H1 (cell line): Measurements from ENCODE around the gene TNIP3. TPM values are rescaled to one million over a fixed set of nuclear protein-coding genes. Genes with fewer than 3 reads are reported as not detected.

Experiments used
- CTCF ChIA-PET: fragments of 300-600 bp; sonication (Branson Sonifier 250); formaldehyde crosslinking; loops from one replicate; lab custom pipeline; 2021; ENCODE audit not compliant: partially characterized antibody; lab: Charles Lee
- POLR2A ChIA-PET: fragments of 300-600 bp; sonication (Branson Sonifier 250); formaldehyde crosslinking; loops from one replicate; lab custom pipeline; 2021; ENCODE audit warnings: inconsistent platforms; ENCODE audit not compliant: partially characterized antibody; lab: Charles Lee
- DNase-seq, 2 experiments: peaks; one replicate each; pipeline versions ENCODE4 v3.0.0 to v3.0.0-alpha.2; 2010 to 2022; ENCODE audit warnings: low spot score in 2 of 2, low read depth in 1 of 2, mixed read lengths in 1 of 2
- FAIRE-seq: peaks from 2 replicates; lab custom pipeline; 2011; peaks lifted over from hg19 to GRCh38; lab: Jason Lieb, UNC
- H2AFZ ChIP-seq: 2 replicates; pipeline ENCODE4 v1.8.1; 2012; ENCODE audit warnings: low read length, inconsistent platforms
- H2AK5ac ChIP-seq: 2 replicates; pipeline ENCODE4 v1.6.1; 2013; ENCODE audit warnings: low read depth, low read length
- H2BK120ac ChIP-seq: replicated peaks from 2 replicates; pipeline ENCODE3; 2013; ENCODE audit warnings: low read depth, low read length, inconsistent platforms
- H2BK12ac ChIP-seq: 2 replicates; pipeline ENCODE4 v1.6.1; 2013; ENCODE audit warnings: low read depth, low read length
- H2BK15ac ChIP-seq: 2 replicates; pipeline ENCODE4 v1.6.1; 2013; ENCODE audit warnings: low read length
- H2BK20ac ChIP-seq: 2 replicates; pipeline ENCODE4 v1.6.1; 2013; ENCODE audit warnings: low read length
- H2BK5ac ChIP-seq: 2 replicates; pipeline ENCODE4 v1.6.1; 2013; ENCODE audit warnings: low read depth, low read length
- H3K14ac ChIP-seq: 2 replicates; pipeline ENCODE4 v1.6.1; 2013; ENCODE audit warnings: inconsistent platforms; ENCODE audit not compliant: insufficient read length
- H3K18ac ChIP-seq: 2 replicates; pipeline ENCODE4 v1.6.1; 2013; ENCODE audit warnings: low read length; ENCODE audit errors: extremely low read depth
- H3K23ac ChIP-seq: 2 replicates; pipeline ENCODE4 v1.6.1; 2013; ENCODE audit warnings: inconsistent platforms; ENCODE audit not compliant: insufficient read length
- H3K23me2 ChIP-seq: 2 replicates; pipeline ENCODE4 v1.6.1; 2013; ENCODE audit warnings: low read depth, low read length
- H3K27ac ChIP-seq: 2 replicates; pipeline ENCODE4 v1.6.1; 2011; ENCODE audit warnings: low read depth, low read length, inconsistent platforms
- H3K27me3 ChIP-seq, 4 experiments: replicated peaks in 1 of 4; 1 replicate in 1 of 4; 2 replicates in 3 of 4; pipeline versions ENCODE4 v1.6.1 to v1.8.1; 2011 to 2013; ENCODE audit warnings: low read length in 3 of 4, mild to moderate bottlenecking in 3 of 4, inconsistent platforms in 2 of 4, mixed read lengths in 2 of 4, moderate library complexity in 1 of 4; ENCODE audit not compliant: control insufficient read depth in 3 of 4, insufficient read depth in 3 of 4; ENCODE audit errors: extremely low read depth in 1 of 4
- H3K36me3 ChIP-seq, 4 experiments: 2 replicates each; pipeline versions ENCODE4 v1.6.1 to v1.8.1; 2011 to 2013; ENCODE audit warnings: mild to moderate bottlenecking in 4 of 4, low read length in 3 of 4, moderate library complexity in 2 of 4, control low read depth in 1 of 4, inconsistent platforms in 1 of 4; ENCODE audit not compliant: insufficient read depth in 4 of 4, control insufficient read depth in 2 of 4
- H3K4ac ChIP-seq: replicated peaks from 2 replicates; pipeline ENCODE3; 2013; ENCODE audit warnings: low read length, low read depth, mixed read lengths, inconsistent platforms; ENCODE audit not compliant: insufficient read length
- H3K4me1 ChIP-seq, 4 experiments: replicated peaks in 1 of 4; 1 replicate in 1 of 4; 2 replicates in 3 of 4; pipeline versions ENCODE4 v1.6.1 to v1.8.1; 2011 to 2013; ENCODE audit warnings: low read length in 3 of 4, inconsistent platforms in 2 of 4, mixed read lengths in 1 of 4; ENCODE audit not compliant: insufficient read depth in 4 of 4, control insufficient read depth in 3 of 4
- H3K4me2 ChIP-seq, 2 experiments: 2 replicates each; pipeline versions ENCODE4 v1.6.1 to v1.8.1; 2011 to 2013; ENCODE audit warnings: low read depth in 2 of 2, low read length in 2 of 2, control low read depth in 1 of 2, inconsistent platforms in 1 of 2, mild to moderate bottlenecking in 1 of 2; ENCODE audit not compliant: insufficient read depth in 1 of 2
- H3K4me3 ChIP-seq, 4 experiments: fragments of 200-600, 300-600 bp in 1 of 4; sonication (generic), shearing (Covaris generic), sonication (Bioruptor Twin) in 1 of 4; 2 replicates each; pipeline versions ENCODE4 v1.5.1 to v1.8.1; 2011 to 2016; ENCODE audit warnings: low read length in 4 of 4, low read depth in 3 of 4, control low read depth in 2 of 4, inconsistent platforms in 2 of 4, mild to moderate bottlenecking in 2 of 4, mixed read lengths in 1 of 4, moderate library complexity in 1 of 4; ENCODE audit not compliant: insufficient read depth in 2 of 4; ENCODE audit errors: extremely low read depth in 1 of 4
- H3K56ac ChIP-seq: replicated peaks from 2 replicates; pipeline ENCODE3; 2013; ENCODE audit warnings: low read depth, mild to moderate bottlenecking, mixed read lengths, low read length, inconsistent platforms; ENCODE audit not compliant: insufficient read length
- H3K79me1 ChIP-seq: 2 replicates; pipeline ENCODE4 v1.6.1; 2013; ENCODE audit warnings: low read depth, low read length, control low read depth
- H3K79me2 ChIP-seq, 2 experiments: 2 replicates each; pipeline versions ENCODE4 v1.6.1 to v1.8.1; 2012 to 2013; ENCODE audit warnings: low read length in 2 of 2, mild to moderate bottlenecking in 2 of 2, inconsistent platforms in 1 of 2; ENCODE audit not compliant: insufficient read depth in 2 of 2, control insufficient read depth in 1 of 2
- H3K9ac ChIP-seq, 4 experiments: replicated peaks in 1 of 4; 1 replicate in 1 of 4; 2 replicates in 3 of 4; pipeline versions ENCODE4 v1.6.1 to v1.8.1; 2011 to 2013; ENCODE audit warnings: low read depth in 3 of 4, low read length in 3 of 4, control low read depth in 2 of 4, mild to moderate bottlenecking in 2 of 4, moderate library complexity in 2 of 4, inconsistent platforms in 1 of 4; ENCODE audit errors: extremely low read depth in 1 of 4
- H3K9me3 ChIP-seq, 2 experiments: 2 replicates each; pipeline versions ENCODE4 v1.6.1 to v1.8.1; 2012 to 2013; ENCODE audit warnings: mild to moderate bottlenecking in 2 of 2, moderate library complexity in 2 of 2, control low read depth in 1 of 2, inconsistent platforms in 1 of 2, low read depth in 1 of 2, low read length in 1 of 2, mixed read lengths in 1 of 2; ENCODE audit not compliant: insufficient read depth in 2 of 2
- H4K20me1 ChIP-seq, 2 experiments: replicated peaks in 1 of 2; 2 replicates each; pipeline versions ENCODE3 to v1.8.1; 2011 to 2013; ENCODE audit warnings: inconsistent platforms in 2 of 2, low read length in 2 of 2, mild to moderate bottlenecking in 1 of 2; ENCODE audit not compliant: insufficient read depth in 2 of 2, control insufficient read depth in 1 of 2
- H4K5ac ChIP-seq: 2 replicates; pipeline ENCODE4 v1.6.1; 2013; ENCODE audit warnings: low read length, low read depth, mixed read lengths, inconsistent platforms; ENCODE audit not compliant: insufficient read length
- H4K8ac ChIP-seq: 2 replicates; pipeline ENCODE4 v1.8.0; 2013; ENCODE audit warnings: mild to moderate bottlenecking, moderate library complexity, low read length, inconsistent platforms; ENCODE audit not compliant: insufficient read depth; ENCODE audit errors: extremely low read depth
- H4K91ac ChIP-seq: replicated peaks from 2 replicates; pipeline ENCODE3; 2013; ENCODE audit warnings: low read length, mixed read lengths, inconsistent platforms; ENCODE audit not compliant: insufficient read length
- ASH2L ChIP-seq: fragments of 200-600, 300-600 bp; sonication (generic); IDR thresholded peaks from one replicate; pipeline ENCODE4 v1.7.1; 2017; ENCODE audit warnings: low read length
- KDM1A ChIP-seq: fragments of 200-600, 300-600 bp; sonication (generic); IDR thresholded peaks from 2 replicates; pipeline ENCODE4 v1.7.1; 2016; ENCODE audit warnings: mild to moderate bottlenecking, low read length, borderline replicate concordance
- KDM4A ChIP-seq: IDR thresholded peaks from one replicate; pipeline ENCODE4 v1.7.1; 2012; ENCODE audit warnings: low read depth, mild to moderate bottlenecking, moderate library complexity, low read length, inconsistent platforms; ENCODE audit not compliant: severe bottlenecking
- MAX ChIP-seq: IDR thresholded peaks from 2 replicates; pipeline ENCODE4 v1.6.1; 2012; ENCODE audit warnings: inconsistent platforms
- RBBP5 ChIP-seq: IDR thresholded peaks from 2 replicates; pipeline ENCODE4 v1.7.1; 2012; ENCODE audit warnings: low read depth, mild to moderate bottlenecking, inconsistent platforms, low read length, moderate library complexity, borderline replicate concordance
- SIRT6 ChIP-seq: IDR thresholded peaks from one replicate; pipeline ENCODE4 v1.7.1; 2012; ENCODE audit warnings: low read length, inconsistent platforms
- SRF ChIP-seq: IDR thresholded peaks from 2 replicates; pipeline ENCODE4 v1.6.1; 2011; ENCODE audit warnings: mild to moderate bottlenecking, low read depth, low read length, moderate library complexity
- ZNF274 ChIP-seq: IDR thresholded peaks from 2 replicates; pipeline ENCODE4 v1.7.0; 2012; ENCODE audit warnings: low read length, borderline replicate concordance; ENCODE audit errors: extremely low read depth
- WGBS, 2 experiments: shearing (Covaris generic) in 1 of 2; methylation state at CpG; one replicate each; pipeline versions ENCODE4 v1.1.6 to v1.1.7; 2013 to 2015; ENCODE audit warnings: low lambda C conversion rate in 2 of 2, mixed read lengths in 2 of 2, inconsistent platforms in 1 of 2, low coverage in 1 of 2, missing lambda C conversion rate in 1 of 2; ENCODE audit not compliant: insufficient replicate concordance in 2 of 2, insufficient coverage in 1 of 2, insufficient read length in 1 of 2; ENCODE audit errors: extremely low coverage in 1 of 2, missing lambda C conversion rate in 1 of 2; 5-methylcytosine and 5-hydroxymethylcytosine counted together
- polyA plus RNA-seq, 7 experiments: library from polyadenylated mRNA; depleted of rRNA in 3 of 7; stranded (reverse) in 5 of 7; unstranded in 2 of 7; fragments of >200 nt in 5 of 7; fragments of 200-250 nt in 2 of 7; gene quantifications; 1 replicate in 5 of 7; 2 replicates in 1 of 7; 4 replicates in 1 of 7; pipeline versions ENCODE4 v1.2.1 to v1.2.3, GENCODE V29; 2011 to 2013; ENCODE audit warnings: missing spikeins in 2 of 7, mixed read lengths in 2 of 7
- total RNA-seq: library from RNA; stranded (reverse); fragmentation: NEBNext Ultra II Directional; extraction: Animal tissue kit (Norgen Biotek cat#: 25700); gene quantifications from 2 replicates; pipeline ENCODE4 v1.2.1, GENCODE V29; 2021

TNIP3 gene
- total and polyA plus RNA-seq, 2 of the 8 experiments (the other 6 are each of a cell fraction or from before 2014, with no cell fraction given): not detected

GRCh38 chr4:121088867-121089266 lies 75.3 kb downstream of the TNIP3 start:
- ChIA-PET CTCF (no interaction called here), POLR2A (no interaction called here)
- Histone ChIP-seq H4K91ac (no peak overlapping the region), H3K27me3 (no peaks in the 10 kb centered on the region), H4K8ac (no peak overlapping the region), H2AK5ac (no peak overlapping the region), H3K27ac (no peak overlapping the region), H3K4me3 (no peak overlapping the region), H2BK12ac (no peak overlapping the region), H3K18ac (no peak overlapping the region), H2BK15ac (no peak overlapping the region), H3K36me3 (no peaks in the 10 kb centered on the region), H3K4me1 (no peaks in the 10 kb centered on the region), H2BK20ac (no peak overlapping the region), H2BK120ac (no peak overlapping the region), H3K9me3 (no peaks in the 10 kb centered on the region), H3K14ac (no peak overlapping the region), H4K20me1 (no peaks in the 10 kb centered on the region), H4K5ac (no peak overlapping the region), H3K23me2 (no peaks in the 10 kb centered on the region), H3K4ac (no peak overlapping the region), H2BK5ac (no peak overlapping the region), H3K23ac (no peak overlapping the region), H3K4me2 (no peak overlapping the region), H2AFZ (no peak overlapping the region), H3K56ac (no peak overlapping the region), H3K9ac (no peak overlapping the region), H3K79me2 (no peaks in the 10 kb centered on the region), H3K79me1 (no peaks in the 10 kb centered on the region)
- DNase-seq (no peak), FAIRE-seq (no peak)
- 86% methylated on average over 4 of the region's 4 CpGs; no CpG with 5 or more reads in 1 of the 2 experiments for WGBS, 2 experiments
- TF ChIP-seq KDM1A (no peak), SIRT6 (no peak), ZNF274 (no peak), SRF (no peak), KDM4A (no peak), MAX (no peak), RBBP5 (no peak), ASH2L (no peak)
